HCT116 (cell line): ENCODE data around the gene ALG6. TPM values are rescaled to one million over a fixed set of nuclear protein-coding genes. Genes with fewer than 3 reads are reported as not detected.

ENCODE experiments used
- ATAC-seq: fragments of 200-7000 bp; cut with Tn5 transposase; 2 replicates; pipeline ENCODE4 v1.9.1; 2020; ENCODE audit warnings: mild to moderate bottlenecking, moderate library complexity
- BruUV-seq: library from RNA; stranded (reverse); fragments of 400-500 nt; replicated peaks from 2 replicates; lab custom pipeline; 2021; lab: Mats Ljungman, UMichigan
- CTCF ChIA-PET: fragments of 300-600 bp; sonication (Branson Sonifier 250); formaldehyde crosslinking; loops from one replicate; lab custom pipeline; 2021; ENCODE audit warnings: antibody characterized with exemption; lab: Charles Lee
- POLR2A ChIA-PET: fragments of 300-600, 350-600 bp; sonication (Branson Sonifier 250); formaldehyde crosslinking; loops from one replicate; lab custom pipeline; 2021; ENCODE audit warnings: antibody characterized with exemption; lab: Charles Lee
- RAD21 ChIA-PET, 2 experiments: fragments of 300-600 bp; sonication (Branson Sonifier 250); formaldehyde crosslinking; loops; one replicate each; lab custom pipeline; 2023; ENCODE audit warnings: low total read pairs in 2 of 2; ENCODE audit not compliant: uncharacterized antibody in 2 of 2, unreplicated experiment in 2 of 2, low non-redundant PET in 1 of 2; lab: Charles Lee
- DNase-seq: peaks from one replicate; pipeline ENCODE4 v3.0.0-alpha.2; 2010; ENCODE audit warnings: low read depth, low spot score
- H2AFZ ChIP-seq: fragments of 200-600 bp; shearing (Covaris generic), sonication (generic); 2 replicates; pipeline ENCODE4 v1.6.1; 2017; ENCODE audit warnings: low read depth, mixed run types, mixed read lengths, antibody characterized with exemption, low read length; ENCODE audit not compliant: poor library complexity, severe bottlenecking
- H3K27ac ChIP-seq: 2 replicates; pipeline ENCODE4 v1.5.1; 2012; ENCODE audit warnings: low read depth, low read length
- H3K27me3 ChIP-seq: fragments of 200-600 bp; sonication (generic); 2 replicates; pipeline ENCODE4 v1.6.1; 2016; ENCODE audit warnings: mixed run types, low read length, mixed read lengths; ENCODE audit not compliant: insufficient read depth
- H3K36me3 ChIP-seq, 2 experiments: fragments of 200-500 bp in 1 of 2; fragments of 200-600 bp in 1 of 2; sonication (Bioruptor generic) in 1 of 2; sonication (generic) in 1 of 2; 2 replicates each; pipeline versions ENCODE4 v1.5.1 to v1.6.1; 2014 to 2016; ENCODE audit warnings: low read length in 2 of 2, inconsistent platforms in 1 of 2, mixed read lengths in 1 of 2, mixed run types in 1 of 2; ENCODE audit not compliant: insufficient read depth in 2 of 2, control insufficient read depth in 1 of 2
- H3K4me1 ChIP-seq, 2 experiments: fragments of 200-600 bp in 1 of 2; sonication (generic) in 1 of 2; 2 replicates each; pipeline versions ENCODE4 v1.5.1 to v1.6.1; 2012 to 2017; ENCODE audit warnings: low read length in 2 of 2, inconsistent platforms in 1 of 2, mild to moderate bottlenecking in 1 of 2, mixed read lengths in 1 of 2, mixed run types in 1 of 2, moderate library complexity in 1 of 2; ENCODE audit not compliant: insufficient read depth in 2 of 2, control insufficient read depth in 1 of 2
- H3K4me2 ChIP-seq: fragments of 200-600 bp; sonication (generic); 2 replicates; pipeline ENCODE4 v1.6.1; 2017; ENCODE audit warnings: mixed run types, low read length, mixed read lengths
- H3K4me3 ChIP-seq, 2 experiments: fragments of 200-600 bp in 1 of 2; sonication (generic) in 1 of 2; replicated peaks in 1 of 2; 2 replicates each; pipeline ENCODE4 v1.5.1; 2011 to 2016; ENCODE audit warnings: low read length in 2 of 2, control low read depth in 1 of 2, low read depth in 1 of 2, mild to moderate bottlenecking in 1 of 2, mixed read lengths in 1 of 2, mixed run types in 1 of 2
- H3K79me2 ChIP-seq: fragments of 200-600 bp; sonication (generic); 2 replicates; pipeline ENCODE4 v1.6.1; 2017; ENCODE audit warnings: mild to moderate bottlenecking, mixed run types, low read length, moderate library complexity, mixed read lengths; ENCODE audit not compliant: insufficient read depth
- H3K9ac ChIP-seq: fragments of 200-600 bp; sonication (generic); 2 replicates; pipeline ENCODE4 v1.6.1; 2016; ENCODE audit warnings: low read length, mixed read lengths
- H3K9me2 ChIP-seq: fragments of 200-600 bp; sonication (generic), shearing (Covaris generic); 2 replicates; pipeline ENCODE4 v1.6.1; 2017; ENCODE audit warnings: mixed run types, mild to moderate bottlenecking, moderate library complexity; ENCODE audit not compliant: insufficient read depth
- H3K9me3 ChIP-seq, 2 experiments: fragments of 200-500 bp in 1 of 2; fragments of 200-600 bp in 1 of 2; sonication (Bioruptor generic) in 1 of 2; sonication (generic) in 1 of 2; 2 replicates each; pipeline ENCODE4 v1.6.1; 2014 to 2017; ENCODE audit warnings: low read length in 2 of 2, mixed read lengths in 2 of 2, inconsistent platforms in 1 of 2, low read depth in 1 of 2, mild to moderate bottlenecking in 1 of 2, mixed run types in 1 of 2, moderate library complexity in 1 of 2; ENCODE audit not compliant: control insufficient read depth in 1 of 2, insufficient read depth in 1 of 2
- H4K20me1 ChIP-seq: fragments of 200-600 bp; sonication (generic), shearing (Covaris generic); 2 replicates; pipeline ENCODE4 v1.6.1; 2017; ENCODE audit warnings: mixed run types, mild to moderate bottlenecking, moderate library complexity; ENCODE audit not compliant: insufficient read depth
- CEBPB ChIP-seq: IDR thresholded peaks from 2 replicates; pipeline ENCODE4 v1.6.1; 2012; ENCODE audit warnings: low read depth
- CTCF ChIP-seq, 3 experiments: fragments of 200-600 bp in 1 of 3; sonication (generic) in 1 of 3; IDR thresholded peaks in 2 of 3; conservative IDR thresholded peaks in 1 of 3; 2 replicates each; pipeline ENCODE4 v1.5.1; 2012 to 2017; ENCODE audit warnings: low read depth in 2 of 3, low read length in 2 of 3, antibody characterized with exemption in 1 of 3, borderline replicate concordance in 1 of 3, control low read depth in 1 of 3, mild to moderate bottlenecking in 1 of 3, mixed read lengths in 1 of 3, mixed run types in 1 of 3, moderate library complexity in 1 of 3; ENCODE audit not compliant: insufficient read depth in 1 of 3
- EZH2 ChIP-seq: fragments of 200-600 bp; sonication (generic); IDR thresholded peaks from 2 replicates; pipeline ENCODE4 v1.6.1; 2017; ENCODE audit warnings: antibody characterized with exemption, mixed run types
- FOSL1 ChIP-seq: IDR thresholded peaks from 2 replicates; pipeline ENCODE4 v1.6.1; 2012; ENCODE audit warnings: low read depth
- JUND ChIP-seq: IDR thresholded peaks from 2 replicates; pipeline ENCODE4 v1.6.1; 2012
- RAD21 ChIP-seq: IDR thresholded peaks from 2 replicates; pipeline ENCODE4 v1.6.1; 2012; ENCODE audit warnings: low read depth, mild to moderate bottlenecking
- ZNF274 ChIP-seq: fragments of 200-500 bp; sonication (Bioruptor generic); IDR thresholded peaks from 2 replicates; pipeline ENCODE4 v1.6.1; 2014; ENCODE audit warnings: mild to moderate bottlenecking, low read depth, low read length, inconsistent platforms
- intact Hi-C: fragments of 100-400 bp; cut with micrococcal nuclease; formaldehyde crosslinking; loops from 2 replicates; pipeline ENCODE4 v1.10.0; 2022
- total RNA-seq: library from RNA; stranded (reverse); gene quantifications from one replicate; pipeline ENCODE4 v1.2.1, GENCODE V29; 2021; ENCODE audit not compliant: unreplicated experiment
- TF ChIP-seq, protein P1 (sequence below): IDR thresholded peaks from 2 replicates; pipeline ENCODE4 v1.6.1; 2011; ENCODE audit warnings: mild to moderate bottlenecking, low read length, moderate library complexity; ENCODE audit not compliant: insufficient replicate concordance; ENCODE audit errors: extremely low read depth

Gene ALG6
- total RNA-seq, 1 experiment from 2014 or later = 14.7 TPM

DNA sequence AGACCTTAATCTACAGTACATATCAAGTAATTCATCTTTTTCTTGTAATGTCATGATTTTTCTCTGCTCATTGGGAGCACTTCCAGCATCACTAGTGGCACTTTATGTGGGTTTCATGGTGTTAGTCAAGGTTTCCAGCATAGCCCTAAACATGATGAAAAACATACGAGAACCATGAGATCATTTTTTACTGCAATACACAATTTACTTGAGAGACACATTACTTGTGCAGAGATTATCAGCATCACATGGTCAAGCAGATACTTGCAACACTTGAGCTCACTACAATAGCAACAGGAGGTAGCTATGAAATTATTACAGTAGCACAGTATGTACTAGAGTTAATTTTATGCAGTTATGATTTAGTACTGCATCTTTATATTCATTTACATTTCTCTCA lies 119.2 kb downstream of the ALG6 start:
- no peak overlapping the region for H3K4me2 ChIP-seq
- TF ChIP-seq CTCF (IDR thresholded peaks at IDR 0.05 in 2 of 3, conservative IDR thresholded peaks at IDR 0.05 in 1 of 3; ENCODE audit: borderline replicate concordance in 1 of 3, insufficient read depth in 1 of 3, low read depth in 2 of 3, low read length in 2 of 3) = no peak
- no peak for TF ChIP-seq JUND
- H3K9me3 ChIP-seq = no peaks in the 10 kb centered on the region
- DNase-seq = no peak
- H3K36me3 ChIP-seq = no peaks in the 10 kb centered on the region
- no peaks in the 10 kb centered on the region for H3K4me1 ChIP-seq
- ChIA-PET RAD21 (no interaction called here), CTCF (no interaction called here), POLR2A (no interaction called here)
- no peak overlapping the region for H2AFZ ChIP-seq
- peaks cover 3% of the 10 kb centered on the region; the same call in 1 of the 2 replicates for H3K79me2 ChIP-seq
- no peak overlapping the region for H3K4me3 ChIP-seq
- no peak overlapping the region for H3K27ac ChIP-seq
- intact Hi-C loops = no loop called here
- no peaks in the 10 kb centered on the region for H3K9me2 ChIP-seq
- no peaks in the 10 kb centered on the region for H3K27me3 ChIP-seq
- no peaks in the 10 kb centered on the region for H4K20me1 ChIP-seq
- no peak for ATAC-seq
- no peak overlapping the region for H3K9ac ChIP-seq
- no TSS peak for BruUV-seq

GRCh38 chr1:63487336-63488065 lies 120.1 kb downstream of the ALG6 start:
- RAD21 ChIA-PET = no interaction called here
- POLR2A ChIA-PET = no interaction called here
- no peak for DNase-seq
- H4K20me1 ChIP-seq = no peaks in the 10 kb centered on the region
- H3K27me3 ChIP-seq = no peaks in the 10 kb centered on the region
- no peak overlapping the region for H2AFZ ChIP-seq
- no peaks in the 10 kb centered on the region for H3K9me2 ChIP-seq
- H3K27ac ChIP-seq = no peak overlapping the region
- TF ChIP-seq EZH2 (no peak), ZNF274 (no peak), FOSL1 (no peak), CEBPB (no peak), RAD21 (no peak)
- TF ChIP-seq, protein P1, sequence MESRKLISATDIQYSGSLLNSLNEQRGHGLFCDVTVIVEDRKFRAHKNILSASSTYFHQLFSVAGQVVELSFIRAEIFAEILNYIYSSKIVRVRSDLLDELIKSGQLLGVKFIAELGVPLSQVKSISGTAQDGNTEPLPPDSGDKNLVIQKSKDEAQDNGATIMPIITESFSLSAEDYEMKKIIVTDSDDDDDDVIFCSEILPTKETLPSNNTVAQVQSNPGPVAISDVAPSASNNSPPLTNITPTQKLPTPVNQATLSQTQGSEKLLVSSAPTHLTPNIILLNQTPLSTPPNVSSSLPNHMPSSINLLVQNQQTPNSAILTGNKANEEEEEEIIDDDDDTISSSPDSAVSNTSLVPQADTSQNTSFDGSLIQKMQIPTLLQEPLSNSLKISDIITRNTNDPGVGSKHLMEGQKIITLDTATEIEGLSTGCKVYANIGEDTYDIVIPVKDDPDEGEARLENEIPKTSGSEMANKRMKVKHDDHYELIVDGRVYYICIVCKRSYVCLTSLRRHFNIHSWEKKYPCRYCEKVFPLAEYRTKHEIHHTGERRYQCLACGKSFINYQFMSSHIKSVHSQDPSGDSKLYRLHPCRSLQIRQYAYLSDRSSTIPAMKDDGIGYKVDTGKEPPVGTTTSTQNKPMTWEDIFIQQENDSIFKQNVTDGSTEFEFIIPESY = no peak
- TF ChIP-seq, all 23 proteins: peak for 0
- Histone ChIP-seq H3K9ac (no peak overlapping the region), H3K36me3 (no peaks in the 10 kb centered on the region), H3K9me3 (no peaks in the 10 kb centered on the region), H3K4me1 (no peaks in the 10 kb centered on the region), H3K4me2 (no peak overlapping the region), H3K79me2 (peaks cover 3% of the 10 kb centered on the region; the same call in 1 of the 2 replicates), H3K4me3 (no peak overlapping the region)
- no TSS peak for BruUV-seq
- ATAC-seq = no peak
- CTCF ChIA-PET = no interaction called here
- intact Hi-C loops = no loop called here
